Stimulated activated CD8-positive, alpha-beta memory T cell treated with anti-CD3 and anti-CD28 coated beads, Interleukin-4, amount 100 ng/mL, for 1 hour (primary cell): ENCODE results near the gene KCP.

Source experiments
- DNase-seq, 2 donors: peaks; one replicate each; pipeline ENCODE4 v3.0.0-alpha.2; 2020; ENCODE audit warnings: low read depth in 2 of 2, low spot score in 1 of 2

Gene KCP

GRCh38 chr7:128888756-128889095 lies 21.8 kb downstream of the KCP start:
- DNase-seq, result no peak

DNA sequence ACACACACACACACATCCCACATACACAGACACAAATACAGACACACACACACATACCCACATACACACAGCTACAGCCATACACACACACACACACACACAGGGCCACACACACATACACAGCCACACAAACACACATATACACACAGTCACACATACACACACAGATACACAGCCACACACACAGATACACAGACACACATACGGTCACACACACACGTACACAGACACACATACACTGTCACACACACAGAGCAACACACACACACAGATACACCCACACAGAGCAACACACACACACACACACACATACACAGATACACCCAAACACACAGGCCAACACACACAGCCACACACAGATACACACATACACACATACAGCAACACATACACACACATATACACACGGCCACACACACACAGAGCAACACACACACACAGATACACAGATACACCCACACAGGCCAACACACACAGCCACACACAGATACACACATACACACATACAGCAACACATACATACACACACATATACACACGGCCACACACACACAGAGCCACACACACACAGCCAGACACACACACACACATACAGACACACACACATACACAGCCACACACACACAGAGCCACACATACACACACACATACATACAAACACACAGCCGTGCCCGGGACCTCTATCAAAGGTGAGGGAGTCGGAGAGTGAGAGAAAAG lies 22.3 kb downstream of the KCP start:
- DNase-seq, result no peak

DNA sequence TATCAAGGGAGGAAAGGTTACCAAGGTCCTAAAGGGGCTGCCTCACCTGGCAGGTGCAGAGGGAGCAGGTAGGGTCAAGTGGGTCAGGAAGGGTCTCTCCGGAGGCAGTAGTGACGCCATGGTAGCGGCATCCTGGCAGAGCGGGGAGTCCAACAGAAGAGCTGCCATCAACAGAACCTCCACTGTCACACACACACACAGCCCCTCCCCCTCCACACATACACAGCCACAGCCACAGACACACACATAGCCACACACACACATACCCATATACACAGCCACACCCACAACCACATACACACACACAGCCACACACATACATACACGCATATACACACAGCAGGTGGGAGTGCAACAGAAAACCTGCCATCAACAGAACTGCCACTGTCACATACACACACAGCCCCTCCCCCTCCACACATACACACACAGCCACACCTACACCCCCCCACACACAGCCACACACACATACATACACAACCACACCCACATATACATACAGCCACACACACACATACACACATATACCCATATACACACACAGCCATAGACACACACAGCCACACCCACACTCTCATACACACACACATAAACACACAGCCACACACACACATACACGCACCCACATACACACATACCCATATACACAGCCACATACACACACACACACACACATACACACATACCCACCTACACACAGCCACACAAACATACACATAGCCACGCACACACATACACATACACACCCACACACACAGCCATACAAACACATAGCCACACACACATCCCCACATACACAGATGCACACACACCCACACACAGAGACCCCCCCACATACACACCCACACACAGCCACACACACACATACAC lies 23.1 kb downstream of the KCP start:
- DNase-seq, result no peak

DNA sequence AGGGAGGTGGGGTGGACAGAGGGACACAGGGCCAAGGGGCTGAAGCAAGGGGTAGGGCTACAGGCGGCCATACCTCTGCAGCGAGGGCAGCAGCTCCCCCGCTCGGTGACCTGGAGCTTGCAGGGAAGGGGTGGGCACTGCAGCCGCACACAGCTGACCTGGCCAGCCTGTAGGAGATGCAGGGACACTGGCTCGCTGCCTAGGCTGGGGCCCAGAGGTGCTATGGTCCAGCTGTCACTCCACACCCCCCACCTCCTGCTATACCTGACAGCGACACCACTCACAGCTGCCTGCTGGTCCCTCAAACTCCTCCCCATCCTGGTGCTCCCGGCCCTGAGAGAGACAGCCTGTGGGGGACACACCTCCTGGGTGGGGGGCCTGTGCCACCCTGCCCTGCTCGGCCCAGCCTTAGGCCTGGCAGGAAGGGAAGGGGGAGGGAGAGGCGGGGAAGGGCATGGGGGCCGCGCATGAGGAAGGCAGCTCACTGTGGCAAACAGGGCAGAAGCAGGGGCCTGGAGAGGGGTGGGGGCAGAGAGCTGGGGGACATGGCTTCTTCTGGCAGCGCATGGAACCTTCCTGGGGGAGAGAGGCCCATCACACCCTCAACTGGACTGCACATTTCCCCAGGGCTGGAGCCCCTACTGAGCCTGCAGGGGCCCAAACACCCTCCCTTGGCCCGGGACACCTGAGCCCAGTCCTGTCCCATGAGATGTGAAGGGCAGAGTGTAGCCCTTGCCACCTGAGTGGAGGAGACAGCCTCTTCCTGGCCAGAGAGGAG lies 23.9 kb downstream of the KCP start:
- no peak for DNase-seq

GRCh38 chr7:128885370-128886187 lies 24.9 kb downstream of the KCP start:
- DNase-seq, result no peak

DNA sequence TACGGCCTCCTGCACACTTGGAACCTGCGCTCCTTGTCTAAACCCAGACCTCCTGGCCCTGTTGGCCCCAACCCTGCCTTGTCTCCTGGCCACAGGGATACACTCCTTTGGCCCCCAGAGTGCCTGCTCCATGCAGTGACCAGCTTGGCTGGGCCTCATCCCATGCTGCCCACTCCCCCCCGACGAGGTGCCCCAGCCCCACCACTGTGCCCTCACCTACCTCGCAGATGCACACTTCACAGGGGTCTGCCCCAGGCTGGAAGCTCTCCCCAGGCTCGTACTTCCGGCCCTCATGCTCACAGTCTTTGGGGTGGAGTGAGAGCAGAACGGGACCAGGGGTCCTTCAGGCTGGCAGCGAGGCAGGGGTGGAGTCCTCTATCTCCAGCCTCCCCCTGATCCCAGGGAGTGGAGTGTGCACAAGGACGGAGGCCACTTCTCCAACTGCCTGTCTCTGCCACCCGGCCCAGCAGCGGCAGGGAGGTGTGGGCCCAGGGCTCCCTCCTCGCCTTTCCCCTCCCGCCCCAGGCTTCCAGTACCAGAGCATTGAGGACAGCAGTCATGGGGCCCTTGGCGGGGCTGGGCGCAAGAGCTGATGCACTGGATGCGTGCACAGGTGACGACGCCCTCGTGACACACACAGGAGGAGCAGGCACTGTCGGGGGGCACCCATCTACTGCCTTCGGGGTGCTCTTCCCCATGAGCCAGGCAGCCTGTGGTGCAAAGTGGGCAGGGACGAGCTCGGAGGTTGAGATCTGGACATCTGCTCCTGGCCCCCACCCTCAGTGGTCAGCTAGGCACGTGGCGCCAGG lies 25.7 kb downstream of the KCP start:
- DNase-seq, result no peak

DNA sequence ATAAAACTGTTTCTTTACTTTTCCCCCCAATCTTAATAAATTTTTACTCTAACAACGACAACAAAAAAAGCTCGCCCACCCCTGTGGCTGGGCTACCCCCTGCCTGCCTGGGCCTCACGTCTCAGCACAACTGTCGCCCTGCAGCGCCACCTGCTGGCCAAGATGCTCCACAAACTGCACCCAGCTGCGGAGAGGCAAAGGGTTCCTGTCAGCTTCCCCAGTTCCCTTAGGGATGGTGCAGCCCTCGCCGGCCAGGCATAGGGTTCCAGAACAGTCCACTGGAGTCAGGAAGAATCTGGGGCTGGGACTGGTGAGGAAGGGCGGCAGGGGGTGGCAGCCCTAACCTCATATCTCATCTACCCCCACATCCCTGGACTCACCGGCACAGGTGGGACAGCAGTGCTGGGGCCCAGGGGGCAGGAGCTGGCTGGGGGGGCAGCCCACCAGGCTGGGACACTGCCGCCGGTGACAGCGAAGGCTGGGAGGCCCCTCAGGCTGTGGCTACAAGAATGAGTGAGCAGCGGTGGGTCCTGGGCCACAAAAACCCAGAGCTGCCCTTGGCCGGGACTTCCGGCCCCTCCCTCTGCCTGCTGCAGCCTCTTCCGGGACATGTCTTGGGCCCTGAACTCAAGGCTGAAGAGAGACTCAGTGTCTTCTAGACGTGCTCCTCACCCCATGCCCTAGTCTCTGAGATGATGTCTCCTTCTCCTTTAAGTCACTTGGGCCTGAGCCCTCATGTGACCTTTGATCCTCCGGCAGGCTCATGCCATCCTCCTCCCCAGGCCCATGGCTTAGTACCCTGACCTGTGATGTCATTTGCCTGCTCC lies 26.7 kb downstream of the KCP start:
- peak; percentile 80 to 84 for DNase-seq

DNA sequence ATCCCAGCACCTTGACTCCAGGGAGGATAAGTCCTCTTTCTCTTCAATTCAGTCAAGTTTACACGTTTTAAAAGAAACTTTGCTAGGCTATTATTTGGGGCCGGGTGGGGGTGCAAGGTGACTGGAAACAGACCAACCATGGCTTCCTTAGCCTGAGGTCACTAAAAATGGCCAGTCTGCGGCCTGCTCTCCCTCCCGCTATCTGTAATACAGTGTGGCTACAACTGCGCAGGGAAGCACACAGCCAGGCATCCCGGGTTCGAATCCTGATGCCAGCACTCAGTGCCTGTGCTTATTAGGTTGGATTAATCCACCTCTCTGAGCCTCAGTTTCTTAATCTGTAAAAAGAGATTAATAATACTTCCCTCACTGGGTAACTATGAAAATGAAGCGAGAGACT lies 28.4 kb downstream of the KCP start:
- no peak for DNase-seq

DNA sequence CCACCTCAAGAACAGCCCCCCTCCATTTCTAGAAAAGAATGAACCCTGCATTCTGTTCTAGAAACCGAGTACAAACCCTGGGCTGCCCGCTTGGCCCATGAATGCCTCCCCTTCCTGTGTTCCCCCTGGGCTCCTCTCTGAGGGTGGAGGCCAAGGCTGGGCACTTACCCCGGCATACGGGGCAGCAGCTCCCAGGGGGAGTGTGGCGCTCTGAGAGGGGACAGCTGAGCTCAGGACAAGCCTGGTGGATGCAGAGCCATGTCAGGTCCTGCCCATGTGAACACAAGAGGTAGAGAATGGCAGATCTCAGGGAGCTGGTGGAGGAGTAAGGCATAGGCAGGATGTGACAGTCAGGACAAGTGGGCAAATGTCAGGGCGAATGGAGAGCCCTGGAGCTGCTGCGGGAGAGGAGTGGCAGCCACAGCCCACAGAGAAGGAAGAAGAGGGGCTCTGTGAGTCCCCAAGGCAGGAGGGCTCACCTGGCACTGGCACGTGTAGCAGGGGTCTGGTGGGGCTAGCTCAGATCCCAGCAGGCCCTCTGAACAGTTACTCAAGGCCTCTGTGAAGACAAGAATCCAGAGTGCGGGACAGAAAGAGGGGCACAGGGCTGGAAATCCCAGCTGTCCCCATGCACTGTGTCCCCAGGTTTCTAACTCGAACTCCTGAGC lies 28.9 kb downstream of the KCP start:
- DNase-seq, result no peak

GRCh38 chr7:128880791-128881457 lies 29.6 kb downstream of the KCP start:
- no peak for DNase-seq

GRCh38 chr7:128879939-128880746 lies 30.4 kb downstream of the KCP start:
- DNase-seq, result no peak

DNA sequence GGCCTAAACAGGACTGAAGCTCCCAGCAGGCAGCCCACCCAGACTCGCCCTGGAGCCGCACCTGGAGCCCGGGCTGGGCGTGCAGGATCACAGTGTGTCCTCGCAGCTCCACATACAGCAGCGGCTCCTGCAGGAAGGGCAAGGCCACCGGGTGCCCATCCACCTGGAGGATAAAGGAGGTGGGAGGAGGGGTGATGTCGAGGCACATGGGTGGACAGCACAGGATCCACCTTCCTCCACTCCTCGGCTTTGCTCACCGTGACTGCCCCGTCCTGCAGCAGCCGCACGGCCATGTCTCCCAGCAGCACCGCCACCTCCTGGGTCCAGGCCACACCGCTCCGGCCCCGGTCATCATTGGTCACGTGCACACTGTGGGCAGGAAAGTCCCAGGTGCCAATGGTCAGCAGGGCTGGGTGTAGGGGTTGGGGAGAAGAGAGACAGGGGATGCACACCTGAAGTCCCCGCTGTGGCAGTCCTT lies 31.0 kb downstream of the KCP start:
- no peak for DNase-seq

DNA sequence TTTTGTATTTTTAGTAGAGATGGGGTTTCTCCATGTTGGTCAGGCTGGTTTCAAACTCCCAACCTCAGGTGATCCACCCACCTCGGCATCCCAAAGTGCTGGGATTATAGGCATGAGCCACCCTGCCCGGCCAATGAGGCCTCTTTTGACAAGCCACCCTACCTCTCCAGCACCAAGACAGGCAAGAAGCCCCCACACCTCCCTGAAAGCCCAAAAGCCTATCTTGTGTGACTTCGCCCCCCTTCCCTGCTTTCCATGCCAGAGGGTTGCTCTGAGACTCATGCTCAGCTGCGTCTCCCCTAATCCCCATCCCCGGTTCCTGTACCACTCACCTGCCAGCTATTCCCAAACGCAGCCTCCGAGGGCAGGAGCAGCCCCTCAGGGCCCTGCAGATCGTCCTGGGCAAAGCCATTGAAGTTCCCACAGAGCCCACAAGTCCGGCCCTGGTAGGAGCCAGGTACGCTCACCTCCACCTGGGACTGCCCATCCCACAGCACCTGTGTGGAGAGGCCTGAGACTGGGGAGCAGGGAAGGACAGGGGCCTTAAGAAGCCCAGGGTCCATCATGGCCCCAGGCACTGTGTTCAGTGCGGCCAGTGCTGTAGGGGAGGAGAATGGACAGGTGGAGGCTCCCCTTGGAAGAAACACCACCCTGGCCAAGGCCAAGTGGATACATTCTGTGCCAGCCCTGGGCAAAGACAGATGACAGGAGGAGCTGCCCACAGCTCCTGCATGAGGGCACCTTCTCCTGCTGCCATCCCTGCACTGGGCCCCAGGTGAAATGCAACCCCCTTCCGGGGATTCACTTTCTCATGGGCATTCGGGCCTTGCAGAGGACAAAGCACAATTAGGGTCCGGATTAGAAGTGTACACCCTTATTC lies 32.0 kb downstream of the KCP start:
- DNase-seq, result no peak

DNA sequence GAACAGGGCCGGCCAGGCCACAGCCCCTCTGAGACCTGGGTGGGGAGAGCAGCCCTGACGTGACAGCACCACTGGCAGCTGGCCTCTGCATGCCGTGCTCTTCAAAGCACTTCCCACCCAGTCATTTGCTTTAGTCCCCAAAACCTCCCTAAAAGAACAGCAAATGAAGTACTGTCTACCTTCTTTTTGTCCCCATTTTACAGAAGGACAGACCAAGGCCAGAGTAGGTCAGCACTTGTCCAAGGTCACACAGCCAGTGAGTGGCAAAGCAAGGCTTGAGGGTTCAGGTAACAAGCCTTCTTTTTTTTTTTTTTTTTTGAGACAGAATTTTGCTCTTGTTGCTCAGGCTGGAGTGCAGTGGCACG lies 32.8 kb downstream of the KCP start:
- DNase-seq, result no peak

DNA sequence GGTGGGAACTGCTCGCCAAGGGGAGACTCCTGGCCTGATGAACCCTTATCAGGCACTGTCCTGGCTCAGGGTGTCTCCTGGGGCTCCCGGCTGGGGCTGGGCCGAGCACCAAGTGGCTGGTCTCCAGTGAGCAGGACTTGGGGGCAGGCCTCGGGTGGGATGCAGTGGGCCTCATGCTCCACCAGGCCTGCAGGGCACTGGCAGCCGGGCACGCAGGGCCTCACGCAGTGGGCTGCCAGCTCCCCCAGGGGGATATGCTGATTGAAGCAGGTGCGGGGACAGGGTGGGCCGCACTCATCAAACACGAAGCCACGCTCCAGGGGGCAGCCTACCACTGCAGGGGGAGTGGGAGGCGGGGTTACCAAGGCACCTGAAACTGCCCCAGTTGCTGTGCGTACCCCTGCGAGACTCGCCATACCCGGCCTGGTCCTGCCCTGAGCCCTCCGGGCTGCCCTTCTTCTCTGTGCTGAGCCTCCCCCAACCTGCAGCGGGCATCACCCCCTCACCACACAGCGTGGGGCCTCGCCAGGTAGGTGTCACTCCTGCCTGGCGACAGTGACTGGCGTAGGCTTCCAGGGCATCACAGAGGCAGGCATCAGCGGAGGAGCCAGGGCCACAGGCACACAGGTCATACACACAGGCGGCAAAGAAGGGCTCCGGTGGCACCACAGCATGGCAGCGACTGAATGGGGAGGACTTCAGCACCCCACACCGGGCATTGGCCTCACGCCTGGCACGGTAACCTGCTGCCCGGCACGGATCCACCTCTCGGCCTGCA lies 33.3 kb downstream of the KCP start:
- no peak for DNase-seq

DNA sequence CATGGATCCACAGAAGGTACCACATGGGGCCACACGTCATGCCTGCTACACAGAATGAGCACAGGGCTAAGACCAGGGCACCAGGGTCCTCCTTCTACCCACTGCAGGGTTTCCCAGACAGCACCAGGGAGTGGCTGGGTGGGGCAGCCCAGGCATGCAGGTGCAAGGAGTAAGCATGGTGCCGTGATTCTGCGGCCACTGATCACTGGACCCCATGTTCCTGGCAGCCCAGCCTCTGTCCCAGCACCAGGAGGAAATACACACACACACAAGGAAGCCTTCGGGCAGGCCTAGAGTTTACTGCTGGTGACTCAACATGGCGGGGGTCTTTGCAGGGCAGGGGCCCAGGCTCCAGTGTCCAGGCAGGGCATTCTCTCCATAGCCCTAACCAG lies 33.9 kb downstream of the KCP start:
- no peak for DNase-seq
